Right cardiac atrium (tissue), 5 donors: ENCODE data around the gene SERPINB10. TPM values are rescaled to one million over a fixed set of nuclear protein-coding genes. Genes with fewer than 3 reads are reported as not detected.

ENCODE experiments used
- ATAC-seq, 2 donors: fragments of 200-7000 bp; cut with Tn5 transposase; one replicate each; pipeline versions ENCODE4 v1.8.0 to v1.9.1; 2020; ENCODE audit warnings: moderate library complexity in 2 of 2, mild to moderate bottlenecking in 1 of 2
- DNase-seq, 3 donors: peaks; one replicate each; pipeline ENCODE4 v3.0.0-alpha.2; 2020
- H3K27ac ChIP-seq: one replicate; pipeline ENCODE4 v1.5.1; 2013; ENCODE audit warnings: mild to moderate bottlenecking, low read length, control low read depth, moderate library complexity
- H3K27me3 ChIP-seq: one replicate; pipeline ENCODE4 v1.6.1; 2013; ENCODE audit not compliant: control insufficient read depth, insufficient read depth
- H3K4me1 ChIP-seq: one replicate; pipeline ENCODE4 v1.6.1; 2013; ENCODE audit warnings: low read length; ENCODE audit not compliant: control insufficient read depth, insufficient read depth
- H3K4me3 ChIP-seq: one replicate; pipeline ENCODE4 v1.5.1; 2013; ENCODE audit warnings: low read length, control low read depth
- H3K9me3 ChIP-seq: one replicate; pipeline ENCODE4 v1.6.1; 2013; ENCODE audit warnings: low read length; ENCODE audit not compliant: control insufficient read depth
- WGBS: extraction: QIAGEN DNeasy Blood & Tissue Kit; methylation state at CpG from one replicate; pipeline ENCODE4 v1.1.7; 2013; 5-methylcytosine and 5-hydroxymethylcytosine counted together
- intact Hi-C, 4 donors: fragments of 100-400 bp; cut with DNase I; formaldehyde crosslinking; loops; one replicate each; pipeline versions ENCODE4 v1.11.0 to v1.14.0; 2022 to 2023
- polyA plus RNA-seq: library from polyadenylated mRNA; stranded (reverse); fragments of 200-250 nt; gene quantifications from one replicate; pipeline ENCODE4 v1.2.3, GENCODE V29; 2013
- total RNA-seq, 4 donors: library from RNA; stranded (reverse); fragmentation: NEBNext Ultra II Directional; extraction: Animal tissue kit (Norgen Biotek cat#: 25700); gene quantifications; one replicate each; pipeline ENCODE4 v1.2.1, GENCODE V29; 2021
- donor health status: healthy with polysubstance abuse.
- donor health status: DM: no; HTN: yes; CAD: no.
- donor health status: DM: no; HTN: no; CAD: no.
- donor health status: DM: no; HTN: yes; CAD: no; lungs with severe emphysema.
- donor health status: DM: yes; HTN: yes; CAD: no.

The SERPINB10 gene
- total and polyA plus RNA-seq, 5 donors: not detected

GRCh38 chr18:63894106-63894772 lies 13.5 kb upstream of the SERPINB10 start:
- intact Hi-C loops: no loop called here
- H3K4me3 ChIP-seq: no peak overlapping the region
- whole genome bisulfite sequencing: 70% methylated on average over 6 of the region's 6 CpGs
- H3K27ac ChIP-seq: no peak overlapping the region
- no peak for DNase-seq
- no peaks in the 10 kb centered on the region for H3K27me3 ChIP-seq
- no peaks in the 10 kb centered on the region for H3K4me1 ChIP-seq
- ATAC-seq: no peak
- H3K9me3 ChIP-seq: no peaks in the 10 kb centered on the region

- no peaks in the 10 kb centered on the region for H3K4me1 ChIP-seq
- H3K4me3 ChIP-seq: no peak overlapping the region
- intact Hi-C loops: no loop called here
- H3K27ac ChIP-seq: no peak overlapping the region
- no peak for DNase-seq
- WGBS: 63% methylated on average over 6 of the region's 6 CpGs
- H3K9me3 ChIP-seq: no peaks in the 10 kb centered on the region
- H3K27me3 ChIP-seq: no peaks in the 10 kb centered on the region
- no peak for ATAC-seq
Measured at GRCh38 chr18:63895190-63895589, 12.6 kb upstream of the SERPINB10 start.

GRCh38 chr18:63897072-63897471 lies 10.7 kb upstream of the SERPINB10 start:
- Histone ChIP-seq H3K27ac (no peak overlapping the region), H3K4me1 (no peaks in the 10 kb centered on the region), H3K9me3 (no peaks in the 10 kb centered on the region), H3K27me3 (no peaks in the 10 kb centered on the region), H3K4me3 (no peak overlapping the region)
- ATAC-seq: no peak
- intact Hi-C loops: no loop called here
- 68% methylated on average over 4 of the region's 4 CpGs for WGBS
- DNase-seq: no peak

DNA sequence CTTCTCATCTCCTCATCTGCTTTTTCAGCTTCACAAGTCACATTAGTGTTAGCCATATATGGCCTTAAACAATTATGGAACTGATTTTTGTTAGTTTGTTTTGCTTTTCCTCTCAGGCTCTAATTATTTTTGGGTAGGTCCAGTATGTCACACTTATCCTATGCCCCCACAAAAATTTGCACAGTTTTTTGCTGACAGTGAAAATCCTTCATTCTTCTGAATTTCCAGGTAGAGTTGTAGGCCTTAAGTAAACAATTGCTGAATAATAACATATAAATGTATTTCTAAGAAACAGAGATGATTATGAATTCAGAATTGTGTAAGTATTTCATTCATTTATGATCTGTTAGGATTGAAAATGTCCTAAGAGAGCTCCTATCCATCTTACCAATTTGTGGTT lies 8.6 kb upstream of the SERPINB10 start:
- intact Hi-C loops: no loop called here
- H3K9me3 ChIP-seq: no peaks in the 10 kb centered on the region
- H3K27ac ChIP-seq: no peak overlapping the region
- H3K4me1 ChIP-seq: no peaks in the 10 kb centered on the region
- no peak overlapping the region for H3K4me3 ChIP-seq
- H3K27me3 ChIP-seq: no peaks in the 10 kb centered on the region
- ATAC-seq: no peak
- no peak for DNase-seq

GRCh38 chr18:63903851-63904570 lies 3.7 kb upstream of the SERPINB10 start:
- Histone ChIP-seq H3K9me3 (no peaks in the 10 kb centered on the region), H3K4me3 (no peak overlapping the region), H3K27me3 (no peaks in the 10 kb centered on the region), H3K4me1 (no peaks in the 10 kb centered on the region), H3K27ac (no peak overlapping the region)
- DNase-seq (no peak), ATAC-seq (no peak)
- intact Hi-C loops: no loop called here
- WGBS: 88% methylated on average over 1 of the region's 1 CpG

DNA sequence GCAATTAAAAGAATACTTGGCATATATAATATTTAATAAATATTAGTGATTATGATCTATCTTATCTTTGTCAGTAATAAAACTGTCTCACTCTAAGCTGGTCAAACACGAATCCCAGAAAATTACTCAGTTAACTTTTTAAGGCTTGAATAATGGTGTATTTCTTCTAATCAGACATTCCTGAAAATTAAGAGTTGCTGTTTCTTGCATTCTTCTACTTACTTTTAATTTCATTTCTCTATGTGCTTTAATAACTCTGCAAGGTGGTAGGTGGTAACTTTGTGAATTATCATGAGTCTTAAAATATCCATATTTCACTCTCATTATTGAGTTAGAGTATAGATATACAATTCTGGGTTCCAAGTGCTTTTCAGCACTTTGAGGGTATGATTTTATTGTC lies 3.1 kb upstream of the SERPINB10 start:
- no peaks in the 10 kb centered on the region for H3K4me1 ChIP-seq
- no peak for DNase-seq
- intact Hi-C loops: no loop called here
- H3K27ac ChIP-seq: no peak overlapping the region
- WGBS: 68% methylated on average over 1 of the region's 1 CpG
- H3K27me3 ChIP-seq: no peaks in the 10 kb centered on the region
- no peak for ATAC-seq
- no peaks in the 10 kb centered on the region for H3K9me3 ChIP-seq
- H3K4me3 ChIP-seq: no peak overlapping the region

DNA sequence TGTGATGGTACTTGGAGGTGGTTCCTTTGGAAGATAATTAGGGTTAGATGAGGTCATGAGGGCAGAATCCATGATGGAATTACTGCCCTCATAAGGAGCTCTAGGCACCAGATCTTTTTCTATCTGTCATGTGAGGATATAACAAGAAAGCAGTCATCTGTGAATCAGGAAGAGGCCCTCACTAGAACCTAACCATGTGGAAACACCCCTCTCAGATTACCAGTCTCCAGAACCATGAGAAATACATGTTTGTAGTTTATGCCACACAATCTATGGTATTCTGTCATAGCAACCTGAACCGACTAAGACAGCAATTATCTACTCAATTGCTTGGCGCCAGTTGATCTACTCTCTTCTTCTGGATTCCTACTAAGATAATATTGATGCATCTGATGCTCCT lies 2.4 kb upstream of the SERPINB10 start:
- ATAC-seq: no peak
- intact Hi-C loops: no loop called here

GRCh38 chr18:63906056-63906455 lies 1.7 kb upstream of the SERPINB10 start:
- WGBS: 85% methylated on average over 1 of the region's 1 CpG
- no peak overlapping the region for H3K4me3 ChIP-seq
- H3K27me3 ChIP-seq: no peaks in the 10 kb centered on the region
- H3K9me3 ChIP-seq: no peaks in the 10 kb centered on the region
- H3K4me1 ChIP-seq: no peaks in the 10 kb centered on the region
- DNase-seq (no peak), ATAC-seq (no peak)
- intact Hi-C loops: no loop called here
- no peak overlapping the region for H3K27ac ChIP-seq

More for the DNA sequence above, 2.4 kb upstream of the SERPINB10 start:
- Histone ChIP-seq H3K27ac (no peak overlapping the region), H3K27me3 (no peaks in the 10 kb centered on the region), H3K4me3 (no peak overlapping the region), H3K9me3 (no peaks in the 10 kb centered on the region), H3K4me1 (no peaks in the 10 kb centered on the region)
- no peak for DNase-seq
- WGBS: 96% methylated on average over 2 of the region's 2 CpGs

GRCh38 chr18:63908858-63909257 lies 1.1 kb downstream of the SERPINB10 start:
- ATAC-seq (no peak), DNase-seq (no peak)
- intact Hi-C loops: no loop called here
- Histone ChIP-seq H3K9me3 (no peaks in the 10 kb centered on the region), H3K4me3 (no peak overlapping the region), H3K27ac (no peak overlapping the region), H3K4me1 (no peaks in the 10 kb centered on the region), H3K27me3 (no peaks in the 10 kb centered on the region)
- 90% methylated on average over 1 of the region's 1 CpG for WGBS

DNA sequence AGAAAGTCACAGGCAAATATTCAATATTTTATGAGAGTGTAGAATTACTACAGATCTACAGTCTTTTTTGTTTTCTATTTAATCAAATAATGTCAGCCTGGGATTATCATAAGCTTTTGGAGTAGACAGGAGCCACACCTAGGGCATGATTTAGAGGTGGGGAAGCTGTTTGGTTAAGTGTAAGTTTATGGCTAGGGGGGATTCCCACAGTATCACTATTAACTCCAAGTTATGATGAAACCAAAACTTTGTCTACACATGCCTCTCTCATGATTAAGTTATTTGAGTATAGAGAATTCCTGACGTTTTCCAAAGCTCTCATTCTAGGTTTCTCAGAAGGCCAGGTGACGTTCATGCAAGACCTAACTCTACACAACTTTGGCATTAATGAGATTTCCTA lies 2.1 kb downstream of the SERPINB10 start:
- no peaks in the 10 kb centered on the region for H3K27me3 ChIP-seq
- intact Hi-C loops: no loop called here
- H3K4me1 ChIP-seq: no peaks in the 10 kb centered on the region
- DNase-seq (no peak), ATAC-seq (no peak)
- no peak overlapping the region for H3K4me3 ChIP-seq
- no peaks in the 10 kb centered on the region for H3K9me3 ChIP-seq
- H3K27ac ChIP-seq: no peak overlapping the region
- 58% methylated on average over 2 of the region's 2 CpGs for WGBS

- no peak for DNase-seq
- H3K4me3 ChIP-seq: no peak overlapping the region
- no peaks in the 10 kb centered on the region for H3K4me1 ChIP-seq
- H3K9me3 ChIP-seq: no peaks in the 10 kb centered on the region
- intact Hi-C loops: no loop called here
- H3K27me3 ChIP-seq: no peaks in the 10 kb centered on the region
- H3K27ac ChIP-seq: no peak overlapping the region
- ATAC-seq: no peak
- 73% methylated on average over 5 of the region's 5 CpGs for WGBS
Measured at GRCh38 chr18:63917817-63918216, 10.1 kb downstream of the SERPINB10 start.
